HG03354 (cell line): ENCODE measurements around the gene HNRNPAB.
"Not testable (repeated sequence)": the region's sequence is repeated elsewhere in the genome, so short reads cannot be mapped to it uniquely, and the experiment has no call there.

Experiments used
- ATAC-seq: cut with Tn5 transposase; IDR thresholded peaks from one replicate; pipeline ENCODE4 v1.9.1; 2021; ENCODE audit warnings: mild to moderate bottlenecking; ENCODE audit not compliant: unreplicated experiment, poor library complexity, severe bottlenecking

Gene HNRNPAB

GRCh38 chr5:178239626-178240301 lies 35.4 kb downstream of the HNRNPAB start:
- ATAC-seq: not testable (repeated sequence)

DNA sequence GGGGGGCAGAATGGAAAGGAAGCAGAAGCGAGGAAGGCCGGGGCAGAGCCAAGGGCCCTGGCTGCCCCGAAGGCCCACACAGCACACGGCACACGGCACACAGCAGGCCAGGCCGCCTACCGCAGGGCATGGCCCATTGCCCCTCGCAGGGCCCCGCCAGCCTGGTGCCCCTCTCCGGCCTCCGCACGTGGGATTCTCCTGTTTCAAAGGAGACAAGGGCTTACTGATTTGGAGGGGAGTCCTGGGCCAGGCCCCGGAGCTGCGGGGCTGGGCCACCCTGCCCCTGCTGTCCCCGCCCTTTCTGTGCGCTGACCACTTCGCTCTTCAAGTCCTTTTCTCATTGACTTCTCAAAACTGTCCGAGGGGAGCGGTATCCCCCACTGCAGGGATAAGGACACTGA lies 36.0 kb downstream of the HNRNPAB start:
- no peak for ATAC-seq

DNA sequence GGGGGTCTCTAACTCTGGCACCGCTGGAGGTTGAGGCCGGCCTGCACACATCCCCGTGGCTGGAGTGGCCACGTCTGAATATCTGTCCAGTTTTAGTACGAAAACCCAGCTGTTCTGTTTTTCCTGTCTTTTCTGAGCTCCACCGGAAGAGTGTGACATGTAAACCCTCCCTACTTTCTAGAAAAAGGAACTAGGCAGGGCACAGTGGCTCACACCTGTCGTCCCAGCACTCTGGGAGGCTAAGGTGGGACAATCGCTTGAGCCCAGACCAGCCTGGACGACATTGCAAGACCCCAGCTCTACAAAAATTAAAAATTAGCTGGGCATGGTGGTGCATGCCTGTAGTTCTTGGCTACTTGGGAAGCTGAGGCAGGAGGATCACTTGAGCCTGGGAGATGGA lies 36.4 kb downstream of the HNRNPAB start:
- ATAC-seq: peak; percentile 42

DNA sequence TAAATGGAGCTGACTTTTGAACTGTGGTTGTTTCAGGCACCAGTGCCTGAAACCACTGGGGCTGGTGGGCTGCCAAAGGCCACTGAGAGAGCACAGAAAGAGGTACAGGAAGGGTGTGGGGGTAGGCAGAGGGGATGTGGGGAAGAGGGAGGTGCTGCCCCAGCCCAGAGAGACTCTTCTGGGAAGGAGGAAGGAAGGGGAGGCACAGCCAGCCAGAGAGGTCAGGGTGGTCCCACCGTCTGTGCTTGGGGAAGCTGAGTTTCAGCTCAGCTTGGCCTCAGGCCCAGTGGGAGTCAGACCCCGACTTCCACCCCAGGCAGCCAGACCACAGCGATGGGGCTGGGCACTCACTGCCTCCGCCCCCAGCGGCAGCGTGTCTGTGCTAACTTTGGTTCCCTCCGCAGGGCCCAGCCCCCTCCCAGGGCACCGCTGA lies 36.9 kb downstream of the HNRNPAB start:
- peak; percentile 38 for ATAC-seq

GRCh38 chr5:178241688-178242231 lies 37.4 kb downstream of the HNRNPAB start:
- no peak for ATAC-seq

DNA sequence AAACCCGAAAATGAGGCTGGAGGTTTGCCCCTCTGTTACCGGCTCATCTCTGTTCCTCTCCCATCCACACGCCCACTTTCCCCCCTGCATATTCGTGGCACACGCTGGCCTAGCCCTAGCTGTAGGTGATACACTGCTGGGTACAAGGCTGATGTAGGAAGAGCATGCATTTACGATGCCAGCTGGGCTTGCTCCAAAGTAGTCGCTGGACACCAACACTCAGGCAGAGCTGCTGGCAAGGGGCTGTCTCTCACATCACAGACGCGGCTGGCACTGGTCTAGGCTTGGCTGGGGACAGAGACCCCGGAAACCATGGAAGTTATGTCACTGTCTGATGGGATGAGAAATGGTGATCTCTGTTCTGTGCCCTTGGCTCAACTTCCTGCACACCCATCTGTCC lies 38.1 kb downstream of the HNRNPAB start:
- no peak for ATAC-seq

DNA sequence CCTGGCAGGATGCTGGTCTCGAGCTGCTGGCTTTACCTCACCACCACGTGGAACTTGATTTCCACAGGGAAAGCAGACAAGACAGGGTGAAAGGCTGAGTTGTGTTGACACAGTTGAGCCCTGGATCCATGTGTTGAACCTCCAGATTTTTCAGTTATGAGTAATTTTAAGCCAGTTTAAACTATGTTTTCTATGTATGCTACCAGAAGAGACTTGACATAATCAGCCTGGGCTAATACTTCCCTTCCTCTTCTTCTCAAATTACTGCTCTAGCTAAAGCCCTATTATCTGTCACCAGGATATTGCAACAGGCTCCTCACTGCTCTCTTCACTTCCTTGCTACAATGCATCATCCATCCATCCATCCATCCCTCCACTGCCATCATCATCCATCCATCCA lies 40.2 kb downstream of the HNRNPAB start:
- ATAC-seq: no peak

DNA sequence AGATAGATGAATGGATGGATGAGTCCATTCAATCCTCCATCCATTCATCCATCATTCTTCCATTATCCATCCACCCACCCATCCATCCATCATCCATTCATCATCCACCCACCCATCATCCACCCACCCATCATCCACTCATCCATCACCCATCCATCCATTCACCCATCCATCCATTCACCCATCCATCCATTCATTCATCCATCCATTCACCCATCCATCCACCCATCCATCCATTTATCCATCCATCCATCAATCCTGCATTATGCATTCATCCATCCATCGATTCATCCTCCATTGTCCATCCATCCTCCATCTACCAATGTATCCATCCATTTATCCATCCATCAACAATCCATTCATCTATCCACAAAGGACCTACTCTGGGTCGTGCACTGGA lies 41.1 kb downstream of the HNRNPAB start:
- no peak for ATAC-seq

DNA sequence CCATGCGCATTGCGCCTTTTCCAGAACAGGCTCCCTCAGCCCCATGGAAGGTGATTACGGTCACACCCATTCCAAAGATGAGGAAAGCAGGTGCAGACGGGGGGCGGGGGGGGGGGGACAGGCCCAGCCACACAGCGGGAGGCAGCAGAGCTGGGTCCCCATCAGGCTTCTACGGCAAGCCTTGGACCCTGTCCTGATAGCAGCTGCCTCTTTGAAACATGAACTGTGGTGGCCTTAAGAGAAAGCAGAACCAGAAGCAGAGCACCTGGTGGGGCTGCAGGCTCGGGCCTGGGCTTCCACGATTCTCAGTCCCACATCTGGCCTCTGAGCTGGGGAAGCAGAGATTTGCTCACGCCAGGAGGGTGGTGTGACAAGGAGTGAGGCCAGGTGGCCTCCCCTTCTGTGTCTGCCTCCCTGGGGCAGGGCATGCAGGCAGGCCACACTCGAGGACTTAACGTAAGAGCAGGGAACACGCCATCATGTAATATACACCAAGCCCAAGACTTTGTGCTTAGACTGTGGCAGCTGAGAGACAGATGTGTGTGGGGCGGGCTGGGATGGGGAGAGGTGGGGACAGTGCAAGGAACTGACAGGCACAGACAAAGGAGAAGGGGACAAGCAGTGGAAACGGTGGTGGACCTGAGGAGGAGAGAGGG lies 42.4 kb downstream of the HNRNPAB start:
- no peak for ATAC-seq

GRCh38 chr5:178247481-178248456 lies 43.4 kb downstream of the HNRNPAB start:
- ATAC-seq: no peak

- ATAC-seq: no peak
These were observed 44.4 kb downstream of the HNRNPAB start for GRCh38 chr5:178248750-178249149.

GRCh38 chr5:178249191-178249989 lies 45.1 kb downstream of the HNRNPAB start:
- ATAC-seq: no peak

DNA sequence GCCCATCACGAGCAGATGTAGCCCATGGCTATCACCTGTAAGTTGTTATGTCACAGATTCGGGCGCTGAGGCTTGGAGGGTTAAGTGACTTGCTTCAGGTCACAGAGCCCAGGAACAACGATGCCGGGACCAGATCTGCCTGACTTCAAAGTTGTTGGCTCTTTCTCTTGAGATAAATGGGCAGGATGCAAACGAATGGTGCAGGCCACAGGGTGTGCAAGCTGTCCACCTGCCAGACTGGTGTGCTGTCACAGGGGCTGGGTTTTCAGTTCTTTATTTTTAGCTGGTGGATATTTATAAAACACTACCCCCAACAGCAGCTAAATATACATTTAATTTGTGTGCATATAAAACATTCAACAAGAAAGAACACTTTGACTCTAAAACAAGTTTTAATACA lies 45.9 kb downstream of the HNRNPAB start:
- no peak for ATAC-seq

GRCh38 chr5:178252258-178252657 lies 47.9 kb downstream of the HNRNPAB start:
- no peak for ATAC-seq

DNA sequence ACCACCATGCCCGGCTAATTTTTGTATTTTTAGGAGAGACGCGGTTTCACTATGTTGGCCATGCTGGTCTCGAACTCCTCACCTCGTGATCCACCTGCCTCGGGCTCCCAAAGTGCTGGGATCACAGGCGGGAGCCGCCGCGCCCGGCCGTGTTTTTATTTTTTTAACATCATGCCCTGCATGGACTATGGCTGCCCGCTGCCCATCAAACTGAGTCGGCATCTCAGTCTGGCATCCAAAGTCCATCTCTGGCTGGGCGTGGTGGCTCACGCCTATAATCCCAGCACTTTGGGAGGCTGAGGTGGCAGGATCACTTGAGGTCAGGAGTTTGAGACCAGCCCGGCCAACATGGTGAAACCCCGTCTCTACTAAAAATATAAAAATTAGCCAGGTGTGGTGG lies 49.3 kb downstream of the HNRNPAB start:
- not testable (repeated sequence) for ATAC-seq

- no peak for ATAC-seq
These were observed 52.4 kb downstream of the HNRNPAB start for GRCh38 chr5:178256746-178257145.

DNA sequence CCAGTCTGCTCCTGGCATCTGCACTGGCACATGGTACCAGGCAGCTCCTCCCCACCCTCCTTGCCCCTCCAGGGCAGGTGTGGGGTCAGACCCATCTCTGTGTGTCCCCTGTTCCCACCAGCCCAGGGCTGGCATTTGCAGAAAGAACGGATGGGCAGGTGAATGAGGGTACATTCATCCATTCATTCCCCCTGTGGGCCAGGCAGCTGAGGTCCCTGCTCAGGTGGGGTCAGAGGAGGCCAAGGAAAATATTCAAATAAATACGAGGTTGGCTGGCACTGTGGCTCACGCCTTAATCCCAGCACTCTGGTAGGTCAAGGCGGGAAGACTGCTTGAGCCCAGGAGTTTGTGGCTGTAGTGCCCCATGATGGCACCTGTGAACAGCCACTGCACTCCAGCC lies 53.3 kb downstream of the HNRNPAB start:
- ATAC-seq: no peak

- no peak for ATAC-seq
These were observed 55.5 kb downstream of the HNRNPAB start for GRCh38 chr5:178259623-178260536.
